CD8-positive, alpha-beta memory T cell (primary cell): ENCODE data around the gene KLHL36. TPM values are rescaled to one million over a fixed set of nuclear protein-coding genes. Genes with fewer than 3 reads are reported as not detected.
A peak's percentile ranks its signal among the peaks of the same experiment; 100 is the strongest.

Experiments used
- CTCF ChIA-PET: fragments of 350-600 bp; sonication (Branson Sonifier 250); formaldehyde crosslinking; loops from one replicate; lab custom pipeline; 2021; ENCODE audit warnings: antibody characterized with exemption; lab: Charles Lee
- POLR2A ChIA-PET: fragments of 350-600 bp; sonication (Branson Sonifier 250); formaldehyde crosslinking; loops from one replicate; lab custom pipeline; 2021; ENCODE audit warnings: antibody characterized with exemption; lab: Charles Lee
- DNase-seq, 5 donors: peaks; one replicate each; pipeline versions ENCODE4 v3.0.0 to v3.0.0-alpha.2; 2020 to 2022; ENCODE audit warnings: mixed read lengths in 1 of 5
- H3K27ac ChIP-seq: one replicate; pipeline ENCODE4 v1.7.0; 2013; ENCODE audit warnings: low read depth, mild to moderate bottlenecking, low read length, moderate library complexity
- H3K27me3 ChIP-seq: 2 replicates; pipeline ENCODE4 v1.7.0; 2013; ENCODE audit warnings: low read length, mild to moderate bottlenecking; ENCODE audit not compliant: insufficient read depth, poor library complexity, severe bottlenecking
- H3K36me3 ChIP-seq: 2 replicates; pipeline ENCODE4 v1.7.0; 2013; ENCODE audit warnings: mild to moderate bottlenecking, low read length, moderate library complexity; ENCODE audit not compliant: insufficient read depth
- H3K4me1 ChIP-seq: 2 replicates; pipeline ENCODE4 v1.7.0; 2013; ENCODE audit warnings: mild to moderate bottlenecking, low read length, moderate library complexity; ENCODE audit not compliant: insufficient read depth
- H3K4me3 ChIP-seq: 2 replicates; pipeline ENCODE4 v1.7.0; 2013; ENCODE audit warnings: mild to moderate bottlenecking, low read length
- H3K9me3 ChIP-seq: 2 replicates; pipeline ENCODE4 v1.7.0; 2013; ENCODE audit warnings: mild to moderate bottlenecking, low read length
- H3K27ac Mint-ChIP-seq, 8 donors: one replicate each; pipeline ENCODE4 v1.8.0; 2020 to 2021; ENCODE audit warnings: mixed read lengths in 8 of 8, mild to moderate bottlenecking in 6 of 8, inconsistent platforms in 3 of 8, moderate library complexity in 3 of 8
- H3K27me3 Mint-ChIP-seq, 2 donors: one replicate each; pipeline ENCODE4 v1.8.0; 2020 to 2021; ENCODE audit warnings: mixed read lengths in 2 of 2, mild to moderate bottlenecking in 1 of 2, moderate library complexity in 1 of 2
- H3K36me3 Mint-ChIP-seq, 3 donors: one replicate each; pipeline ENCODE4 v1.8.0; 2020 to 2021; ENCODE audit warnings: mixed read lengths in 3 of 3, inconsistent platforms in 1 of 3, mild to moderate bottlenecking in 1 of 3
- H3K4me1 Mint-ChIP-seq, 3 donors: one replicate each; pipeline ENCODE4 v1.8.0; 2020 to 2021; ENCODE audit warnings: mixed read lengths in 3 of 3, inconsistent platforms in 1 of 3, mild to moderate bottlenecking in 1 of 3
- H3K4me3 Mint-ChIP-seq, 7 donors: one replicate each; pipeline ENCODE4 v1.8.0; 2020 to 2021; ENCODE audit warnings: mixed read lengths in 7 of 7, mild to moderate bottlenecking in 6 of 7, moderate library complexity in 4 of 7, inconsistent platforms in 2 of 7
- H3K9me3 Mint-ChIP-seq, 5 donors: one replicate each; pipeline ENCODE4 v1.8.0; 2020 to 2022; ENCODE audit warnings: mixed read lengths in 5 of 5, mild to moderate bottlenecking in 3 of 5, moderate library complexity in 2 of 5, inconsistent platforms in 1 of 5
- polyA plus RNA-seq: library from polyadenylated mRNA; unstranded; fragments of 300-500 nt; fragmentation: Illumina TruSeq; gene quantifications from one replicate; pipeline ENCODE4 v1.2.3, GENCODE V29; 2021
- total RNA-seq, 2 experiments: library from RNA; stranded (reverse); gene quantifications; one replicate each; pipeline ENCODE4 v1.2.3, GENCODE V29; 2021

The KLHL36 gene
- total and polyA plus RNA-seq, 3 experiments from 2014 or later: 34.0 to 41.2 (median 39.7) TPM

DNA sequence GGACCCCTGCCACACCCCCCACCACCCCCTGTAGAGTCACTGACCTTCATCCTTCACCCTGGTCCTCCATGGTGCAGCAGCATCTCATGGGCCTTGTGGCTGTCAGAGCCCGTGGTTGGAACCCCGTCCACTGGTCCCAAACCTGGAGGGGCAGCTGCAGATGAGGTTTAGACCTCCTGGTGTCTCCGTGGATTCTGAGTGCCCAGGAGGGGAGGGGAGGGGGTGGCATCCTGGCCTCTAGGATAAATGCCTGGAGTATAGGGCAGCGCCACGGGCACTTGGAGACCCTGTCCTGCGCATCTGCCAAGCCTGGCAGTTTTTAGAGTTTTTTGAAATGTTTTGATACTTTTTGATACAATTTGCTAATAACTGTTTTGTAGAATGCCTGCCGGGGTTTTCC lies 17.5 kb downstream of the KLHL36 start:
- POLR2A ChIA-PET: no interaction called here

DNA sequence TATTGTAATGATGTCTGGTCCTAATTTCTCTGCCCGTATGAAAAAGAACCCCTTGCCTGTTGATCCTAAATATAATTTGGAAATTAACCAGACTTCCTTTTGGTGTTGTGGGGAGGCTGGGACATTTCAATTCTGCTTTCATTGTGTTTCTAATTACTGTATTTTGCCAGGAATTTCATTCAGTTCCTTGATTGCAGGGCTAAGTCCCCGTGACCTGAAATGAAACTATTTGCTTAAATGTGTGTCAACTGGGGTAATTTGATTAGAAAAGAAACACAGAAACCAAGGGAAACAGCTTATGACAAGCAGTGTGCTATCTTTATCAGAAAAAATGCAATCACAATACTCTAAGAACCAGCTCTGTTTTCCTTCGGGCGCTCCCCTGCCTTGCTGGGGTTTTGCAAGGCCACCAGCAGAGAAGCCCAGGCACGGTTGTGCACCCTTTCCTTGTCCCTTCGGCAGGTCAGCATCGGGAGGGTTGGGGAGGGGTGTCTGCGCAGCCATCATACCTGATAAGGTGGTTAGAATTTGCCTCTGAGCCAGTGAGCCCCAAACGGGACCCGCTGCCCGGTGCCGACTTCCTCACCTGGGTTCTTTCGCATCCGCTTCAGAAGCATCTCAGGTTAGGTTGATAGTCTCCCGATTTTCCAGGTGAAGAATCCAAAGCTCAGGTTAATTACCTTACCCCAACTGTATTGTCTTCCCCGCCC lies 19.4 kb downstream of the KLHL36 start:
- Histone ChIP-seq H3K4me1 (no peaks in the 10 kb centered on the region), H3K36me3 (peaks cover 31% of the 10 kb centered on the region), H3K27ac (no peak overlapping the region), H3K27me3 (no peaks in the 10 kb centered on the region), H3K4me3 (no peak overlapping the region), H3K9me3 (no peaks in the 10 kb centered on the region)
- H3K27ac Mint-ChIP-seq: peak overlapping the region in 3 of 8 donors; percentile 19 to 51 (median 43)
- H3K4me1 Mint-ChIP-seq: peaks cover 6 to 15% (median 8%) of the 10 kb centered on the region in 3 donors
- no peak overlapping the region for H3K4me3 Mint-ChIP-seq
- POLR2A ChIA-PET: no interaction called here
- peaks cover 0 to 52% (median 8%) of the 10 kb centered on the region in 3 donors for H3K36me3 Mint-ChIP-seq
- CTCF ChIA-PET: interaction anchor here (1.9 kb wide), 1 partner anchor 45 kb away, joined by 6 read pairs; no protein-coding TSS in a partner anchor
- H3K27me3 Mint-ChIP-seq: no peaks in the 10 kb centered on the region
- peak in 1 of 5 donors; percentile 35 for DNase-seq
- no peaks in the 10 kb centered on the region for H3K9me3 Mint-ChIP-seq

More for the DNA sequence above, 17.5 kb downstream of the KLHL36 start:
- Histone ChIP-seq H3K4me1 (no peaks in the 10 kb centered on the region), H3K27ac (no peak overlapping the region), H3K27me3 (no peaks in the 10 kb centered on the region), H3K36me3 (peaks cover 44% of the 10 kb centered on the region), H3K9me3 (no peaks in the 10 kb centered on the region), H3K4me3 (no peak overlapping the region)
- CTCF ChIA-PET: no interaction called here
- peaks cover 2 to 8% (median 6%) of the 10 kb centered on the region in 3 donors for H3K4me1 Mint-ChIP-seq
- H3K36me3 Mint-ChIP-seq: peaks cover 0 to 71% (median 13%) of the 10 kb centered on the region in 3 donors
- peak overlapping the region in 1 of 8 donors; percentile 83 for H3K27ac Mint-ChIP-seq
- DNase-seq: peak in 1 of 5 donors; percentile 26
- no peak overlapping the region for H3K4me3 Mint-ChIP-seq
- no peaks in the 10 kb centered on the region for H3K9me3 Mint-ChIP-seq
- H3K27me3 Mint-ChIP-seq: no peaks in the 10 kb centered on the region

DNA sequence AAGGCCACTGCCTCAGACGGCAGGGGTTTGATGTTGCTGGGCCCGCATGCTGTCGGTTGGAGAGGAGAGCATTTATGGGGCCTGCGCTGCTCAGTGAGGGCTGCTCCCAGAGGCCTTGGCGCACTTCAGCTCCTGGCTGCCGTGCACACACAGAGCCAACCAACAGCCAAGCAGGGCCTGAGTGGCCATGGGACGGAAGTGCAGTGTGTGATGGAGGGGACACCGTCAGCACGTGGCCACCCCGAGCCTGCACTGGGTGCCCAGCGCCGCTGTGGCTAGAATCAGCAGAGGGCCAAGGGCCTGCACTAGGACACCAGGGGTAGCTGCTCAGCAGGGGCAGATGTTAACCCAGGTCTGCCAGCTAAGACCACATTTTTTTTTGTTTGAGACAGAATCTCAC lies 21.8 kb downstream of the KLHL36 start:
- no peaks in the 10 kb centered on the region for H3K4me1 ChIP-seq
- H3K27me3 ChIP-seq: no peaks in the 10 kb centered on the region
- no peak overlapping the region for H3K27ac Mint-ChIP-seq
- no peak overlapping the region for H3K27ac ChIP-seq
- no peak overlapping the region for H3K4me3 ChIP-seq
- no peak overlapping the region for H3K4me3 Mint-ChIP-seq
- H3K27me3 Mint-ChIP-seq: no peaks in the 10 kb centered on the region
- ChIA-PET POLR2A (interaction anchor here (0.6 to 0.7 kb wide), 2 partner anchors 20 to 302 kb away, joined by 3 to 4 read pairs; no protein-coding TSS in a partner anchor), CTCF (interaction anchor here (0.9 to 4.7 kb wide), 5 partner anchors 9 to 56 kb away, joined by 3 to 30 read pairs (median 7); no protein-coding TSS in a partner anchor)
- H3K36me3 Mint-ChIP-seq: peaks cover 0 to 29% (median 2%) of the 10 kb centered on the region in 3 donors
- DNase-seq: no peak
- no peaks in the 10 kb centered on the region for H3K9me3 ChIP-seq
- no peaks in the 10 kb centered on the region for H3K9me3 Mint-ChIP-seq
- peaks cover 9% of the 10 kb centered on the region for H3K36me3 ChIP-seq
- peaks cover 0 to 7% (median 6%) of the 10 kb centered on the region in 3 donors for H3K4me1 Mint-ChIP-seq

- Histone ChIP-seq H3K4me3 (no peak overlapping the region), H3K27ac (no peak overlapping the region), H3K27me3 (no peaks in the 10 kb centered on the region), H3K4me1 (no peaks in the 10 kb centered on the region), H3K9me3 (no peaks in the 10 kb centered on the region), H3K36me3 (no peaks in the 10 kb centered on the region)
- Mint-ChIP-seq H3K9me3 (no peaks in the 10 kb centered on the region), H3K27me3 (peaks cover 2 to 5% of the 10 kb centered on the region in 2 donors), H3K4me3 (no peak overlapping the region), H3K27ac (peak overlapping the region in 2 of 8 donors; percentile 61 to 89), H3K4me1 (peaks cover 0 to 7% (median 6%) of the 10 kb centered on the region in 3 donors), H3K36me3 (peaks cover 0 to 12% (median 0%) of the 10 kb centered on the region in 3 donors)
- POLR2A ChIA-PET: interaction anchor here (0.6 kb wide), 1 partner anchor 299 kb away, joined by 8 read pairs; no protein-coding TSS in a partner anchor
- CTCF ChIA-PET: interaction anchor here (0.6 to 4.7 kb wide), 38 partner anchors 9 to 1935 kb away, joined by 3 to 30 read pairs (median 4); no protein-coding TSS in a partner anchor
- DNase-seq: peak; percentile 59 to 85 (median 74)
Measured at GRCh38 chr16:84672276-84673202, 24.2 kb downstream of the KLHL36 start.

- Histone ChIP-seq H3K9me3 (no peaks in the 10 kb centered on the region), H3K4me1 (no peaks in the 10 kb centered on the region), H3K4me3 (no peak overlapping the region), H3K27ac (no peak overlapping the region), H3K36me3 (no peaks in the 10 kb centered on the region), H3K27me3 (no peaks in the 10 kb centered on the region)
- ChIA-PET CTCF (interaction anchor here (0.7 to 4.7 kb wide), 14 partner anchors 9 to 424 kb away, joined by 3 to 30 read pairs (median 6); no protein-coding TSS in a partner anchor), POLR2A (no interaction called here)
- H3K4me3 Mint-ChIP-seq: no peak overlapping the region
- no peaks in the 10 kb centered on the region for H3K9me3 Mint-ChIP-seq
- no peak for DNase-seq
- peaks cover 0 to 7% (median 6%) of the 10 kb centered on the region in 3 donors for H3K4me1 Mint-ChIP-seq
- H3K27me3 Mint-ChIP-seq: peaks cover 2 to 9% of the 10 kb centered on the region in 2 donors
- no peak overlapping the region for H3K27ac Mint-ChIP-seq
- peaks cover 0 to 7% (median 0%) of the 10 kb centered on the region in 3 donors for H3K36me3 Mint-ChIP-seq
Measured at GRCh38 chr16:84673203-84673535, 24.9 kb downstream of the KLHL36 start.

DNA sequence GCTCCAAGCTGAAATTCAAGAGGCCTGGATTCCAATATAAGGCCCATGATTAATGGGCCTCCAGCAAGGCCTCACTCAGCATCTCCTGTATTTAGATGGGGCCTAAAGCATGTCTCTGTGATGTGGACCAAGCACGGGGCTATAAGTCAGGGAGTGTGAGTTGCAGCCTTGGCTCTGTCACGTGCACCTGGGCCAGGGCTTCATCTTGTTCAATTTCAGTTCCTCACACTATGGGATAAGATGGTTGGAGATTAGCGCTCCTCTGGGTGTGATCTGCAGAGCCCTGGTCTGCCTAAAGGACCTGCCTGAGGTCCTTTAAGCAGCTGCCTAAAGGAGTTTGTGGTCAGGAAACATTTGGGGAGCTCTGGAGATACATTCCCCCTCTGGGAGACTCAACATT lies 25.2 kb downstream of the KLHL36 start:
- Histone ChIP-seq H3K9me3 (no peaks in the 10 kb centered on the region), H3K4me1 (no peaks in the 10 kb centered on the region), H3K27me3 (no peaks in the 10 kb centered on the region), H3K36me3 (no peaks in the 10 kb centered on the region), H3K4me3 (no peak overlapping the region), H3K27ac (no peak overlapping the region)
- peaks cover 0 to 7% (median 6%) of the 10 kb centered on the region in 3 donors for H3K4me1 Mint-ChIP-seq
- H3K9me3 Mint-ChIP-seq: no peaks in the 10 kb centered on the region
- H3K4me3 Mint-ChIP-seq: no peak overlapping the region
- peaks cover 0 to 3% (median 0%) of the 10 kb centered on the region in 3 donors for H3K36me3 Mint-ChIP-seq
- ChIA-PET CTCF (interaction anchor here (1.0 to 4.7 kb wide), 6 partner anchors 18 to 162 kb away, joined by 5 to 30 read pairs (median 14); no protein-coding TSS in a partner anchor), POLR2A (no interaction called here)
- no peak overlapping the region for H3K27ac Mint-ChIP-seq
- no peak for DNase-seq
- H3K27me3 Mint-ChIP-seq: peaks cover 2 to 9% of the 10 kb centered on the region in 2 donors

- Mint-ChIP-seq H3K36me3 (no peaks in the 10 kb centered on the region), H3K9me3 (no peaks in the 10 kb centered on the region), H3K4me1 (peaks cover 0 to 7% (median 6%) of the 10 kb centered on the region in 3 donors), H3K4me3 (no peak overlapping the region), H3K27me3 (peaks cover 4 to 18% of the 10 kb centered on the region in 2 donors), H3K27ac (no peak overlapping the region)
- DNase-seq: no peak
- CTCF ChIA-PET: no interaction called here
- no peaks in the 10 kb centered on the region for H3K9me3 ChIP-seq
- no peak overlapping the region for H3K27ac ChIP-seq
- no peaks in the 10 kb centered on the region for H3K36me3 ChIP-seq
- no peak overlapping the region for H3K4me3 ChIP-seq
- POLR2A ChIA-PET: no interaction called here
- no peaks in the 10 kb centered on the region for H3K27me3 ChIP-seq
- no peaks in the 10 kb centered on the region for H3K4me1 ChIP-seq
Measured at GRCh38 chr16:84675423-84675822, 27.1 kb downstream of the KLHL36 start.
